ENCODE measurements around the gene VAV3. TPM values are rescaled to one million over a fixed set of nuclear protein-coding genes. Genes with fewer than 3 reads are reported as not detected.

Gene VAV3
- total RNA-seq, 1 donor from 2014 or later, result 4.5 TPM

DNA sequence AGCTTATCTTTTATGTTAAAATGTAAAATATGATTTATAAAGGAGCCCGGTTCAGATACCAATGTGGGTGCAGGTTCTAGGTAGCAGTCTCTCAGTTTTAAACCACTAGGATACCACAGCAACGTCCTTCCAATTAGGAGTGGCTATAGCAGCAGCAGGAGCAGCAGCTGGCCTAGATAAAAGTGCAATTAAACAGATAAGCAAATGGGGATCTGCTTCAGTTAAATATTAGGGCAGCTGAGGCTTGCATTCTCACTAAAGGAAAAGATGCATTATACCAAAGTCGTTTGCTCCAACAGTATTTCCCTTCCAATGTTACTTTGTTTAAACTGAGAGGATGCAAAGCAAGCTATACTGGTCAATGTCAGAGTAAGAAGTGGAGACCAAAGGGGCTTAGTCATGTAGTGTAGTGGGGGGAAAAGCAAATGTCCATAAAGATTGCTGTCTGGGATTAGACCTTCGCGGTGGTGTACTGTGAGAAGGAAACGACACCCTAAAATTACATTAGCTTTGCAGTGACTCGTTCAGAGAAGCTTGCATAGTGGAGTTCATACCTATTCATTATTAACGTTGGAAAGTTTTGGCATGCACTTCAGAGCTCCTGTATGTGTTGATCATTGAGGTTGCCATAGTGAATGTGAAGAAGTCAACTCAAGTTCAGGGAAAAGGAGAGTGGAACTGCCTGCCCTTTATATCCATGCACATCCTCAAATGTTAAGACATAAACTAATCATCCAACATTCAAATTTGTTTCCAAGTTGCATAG, 272.2 kb downstream of the VAV3 start:
- FAIRE-seq (no peak), DNase-seq (ENCODE audit: low spot score in 2 of 2) (no peak)

DNA sequence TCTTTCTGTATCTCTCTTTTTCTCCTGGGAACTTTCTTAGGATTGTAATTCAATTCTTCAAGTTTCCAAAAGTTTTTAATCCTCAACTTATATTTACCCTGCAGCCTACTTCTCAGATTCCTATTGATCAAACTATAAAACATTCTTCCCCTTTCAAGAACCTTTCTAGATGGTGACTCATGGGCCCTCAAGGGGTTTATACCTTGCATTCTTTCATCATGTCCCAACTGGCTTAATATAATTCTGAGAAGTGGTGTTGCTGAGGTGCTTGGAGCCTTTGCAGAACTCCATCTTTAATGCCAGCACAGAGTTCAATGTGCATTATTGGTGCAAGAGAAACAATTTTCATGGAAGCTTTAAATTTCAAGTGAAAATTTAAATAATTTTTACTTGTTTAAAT, 273.4 kb downstream of the VAV3 start:
- FAIRE-seq (no peak), DNase-seq (ENCODE audit: low spot score in 2 of 2) (no peak)

GRCh38 chr1:107690491-107690890, 274.5 kb downstream of the VAV3 start:
- DNase-seq (ENCODE audit: low spot score in 2 of 2) (no peak), FAIRE-seq (no peak)

- DNase-seq (ENCODE audit: low spot score in 2 of 2) (no peak), FAIRE-seq (no peak)
These were observed 275.2 kb downstream of the VAV3 start for GRCh38 chr1:107689733-107690132.

DNA sequence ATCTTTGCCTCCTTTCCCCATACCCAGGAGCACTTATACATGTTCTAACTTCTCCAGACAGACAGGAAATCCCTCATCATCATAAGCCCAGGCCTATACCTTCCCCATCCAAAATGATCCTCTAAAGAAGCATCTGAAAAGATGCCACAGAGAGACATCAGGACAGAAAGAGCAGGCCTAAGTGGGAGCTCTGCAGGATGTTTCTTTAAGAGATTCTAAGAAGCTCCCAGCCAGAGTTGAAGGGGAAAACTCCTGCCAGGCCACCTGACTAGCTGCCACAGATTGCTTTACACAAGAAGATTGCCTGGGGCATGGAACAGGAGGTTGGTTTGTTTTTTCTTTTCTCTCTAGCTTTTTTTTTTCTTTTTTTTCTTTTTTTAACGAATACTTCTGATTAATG, 275.8 kb downstream of the VAV3 start:
- FAIRE-seq (no peak), DNase-seq (ENCODE audit: low spot score in 2 of 2) (no peak)

DNA sequence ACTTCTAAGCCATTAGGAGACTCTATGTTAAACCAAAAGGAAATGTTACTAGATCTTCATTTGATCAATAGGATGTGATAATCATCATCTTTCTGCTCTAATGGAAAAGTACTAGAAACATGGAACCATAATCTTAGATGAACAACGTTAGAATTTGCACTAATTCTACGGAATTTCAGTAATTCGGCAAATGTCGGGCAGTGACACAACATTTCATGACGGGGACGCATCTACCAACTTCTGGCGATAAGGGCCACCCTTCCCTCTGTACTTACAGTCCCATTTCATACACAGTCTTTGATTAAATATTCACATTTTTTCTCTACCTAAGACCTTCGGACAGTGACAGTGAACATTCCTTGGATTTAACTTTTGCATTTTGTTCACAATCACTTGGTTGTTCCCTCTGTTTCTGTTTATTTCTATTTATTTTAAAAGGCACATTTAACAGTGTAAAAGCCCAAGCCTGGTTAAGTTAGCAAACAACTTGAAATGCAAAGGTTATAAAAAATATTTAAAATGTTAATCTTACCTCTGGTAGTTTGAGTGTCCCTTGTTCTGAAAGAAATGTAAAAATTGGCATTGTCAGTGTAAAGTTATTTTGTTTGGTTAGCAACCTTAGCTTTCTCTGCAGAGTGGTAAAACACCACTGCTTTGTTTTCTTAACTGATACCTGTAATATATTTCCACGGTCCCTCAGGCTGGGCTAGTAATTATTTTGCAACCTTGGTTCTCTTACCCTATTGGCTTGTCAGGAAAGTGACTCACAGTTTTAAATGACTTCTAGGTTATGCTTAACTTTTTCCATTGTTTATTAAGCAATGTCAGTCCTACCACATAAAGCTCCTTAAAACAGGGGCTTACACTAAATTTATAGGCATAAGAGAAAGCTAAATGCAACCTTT, 276.9 kb downstream of the VAV3 start:
- DNase-seq (ENCODE audit: low spot score in 2 of 2), result no peak
- FAIRE-seq, result no peak

DNA sequence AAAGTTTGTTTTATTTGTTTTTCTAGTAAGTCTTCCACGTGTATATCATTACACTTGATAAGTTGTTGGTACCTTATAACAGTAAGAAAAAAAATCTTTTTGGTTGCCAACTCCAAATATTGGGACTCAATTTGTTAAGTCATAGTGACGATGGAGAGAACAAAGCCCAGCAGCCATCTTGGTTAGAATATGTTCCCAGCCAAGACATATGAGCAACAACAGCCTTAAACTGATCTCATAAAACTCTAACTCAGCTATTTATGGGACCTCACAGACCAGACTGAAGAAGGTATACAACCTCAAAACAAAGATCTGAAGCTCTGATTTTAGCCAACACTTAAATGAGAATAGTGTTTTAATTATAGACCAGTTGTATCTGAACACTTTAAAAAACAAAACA, 281.3 kb downstream of the VAV3 start:
- FAIRE-seq (no peak), DNase-seq (ENCODE audit: low spot score in 2 of 2) (no peak)

- DNase-seq (ENCODE audit: low spot score in 2 of 2), result no peak
- FAIRE-seq, result no peak
These were observed 281.8 kb downstream of the VAV3 start for GRCh38 chr1:107683191-107683657.

DNA sequence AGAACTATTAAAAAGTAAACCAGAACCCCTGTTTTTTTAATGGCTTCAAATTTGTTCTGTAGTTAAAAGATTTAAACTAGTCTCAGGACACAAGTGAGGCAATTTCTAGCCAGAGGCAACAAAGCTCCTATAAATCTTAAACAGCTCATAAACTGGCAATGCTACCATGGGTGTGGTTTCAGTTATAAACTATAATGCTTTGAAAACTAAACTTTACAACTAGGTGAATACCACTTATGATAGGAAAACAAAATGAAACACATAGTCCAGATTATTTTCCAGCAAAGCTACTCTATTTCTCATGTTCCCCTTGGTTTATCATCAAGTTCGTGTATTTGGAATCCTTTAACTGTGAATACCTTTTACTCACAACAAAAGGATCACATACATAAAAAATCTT, 282.5 kb downstream of the VAV3 start:
- no peak for FAIRE-seq

GRCh38 chr1:107681001-107681479, 283.9 kb downstream of the VAV3 start:
- no peak for DNase-seq (ENCODE audit: low spot score in 2 of 2)
- FAIRE-seq, result no peak

More for the DNA sequence above, 282.5 kb downstream of the VAV3 start:
- DNase-seq (ENCODE audit: low spot score in 2 of 2), result no peak

GRCh38 chr1:107680579-107680985, 284.4 kb downstream of the VAV3 start:
- DNase-seq (ENCODE audit: low spot score in 2 of 2) (no peak), FAIRE-seq (no peak)

- no peak for DNase-seq (ENCODE audit: low spot score in 2 of 2)
- FAIRE-seq, result no peak
These were observed 285.5 kb downstream of the VAV3 start for GRCh38 chr1:107679411-107679953.

DNA sequence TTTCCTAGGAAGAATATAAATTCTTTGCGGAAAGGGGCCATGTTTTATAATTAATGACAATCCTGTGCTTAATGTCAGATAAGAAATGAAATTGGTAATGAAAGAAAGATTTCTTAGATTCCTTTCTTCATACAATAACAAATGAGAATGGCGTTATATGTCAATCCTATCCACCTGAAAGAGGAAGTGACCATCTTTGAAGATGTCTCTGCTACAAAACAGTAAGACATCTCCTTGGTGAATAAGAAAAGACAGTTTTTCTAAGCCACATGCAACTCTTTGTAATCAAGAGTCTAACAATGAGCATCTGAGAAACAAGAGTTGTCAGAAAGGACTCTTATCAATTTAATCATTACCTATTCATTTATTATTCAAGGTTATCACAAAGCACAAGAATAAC, 286.0 kb downstream of the VAV3 start:
- DNase-seq (ENCODE audit: low spot score in 2 of 2) (no peak), FAIRE-seq (no peak)

- no peak for DNase-seq (ENCODE audit: low spot score in 2 of 2)
- FAIRE-seq, result no peak
These were observed 287.3 kb downstream of the VAV3 start for GRCh38 chr1:107677697-107678096.

- DNase-seq (ENCODE audit: low spot score in 2 of 2) (no peak), FAIRE-seq (no peak)
These were observed 290.5 kb downstream of the VAV3 start for GRCh38 chr1:107674486-107674885.

GRCh38 chr1:107673006-107673405, 292.0 kb downstream of the VAV3 start:
- FAIRE-seq, result no peak
- DNase-seq (ENCODE audit: low spot score in 2 of 2), result no peak

GRCh38 chr1:107670397-107671040, 294.5 kb downstream of the VAV3 start:
- DNase-seq (ENCODE audit: low spot score in 2 of 2) (no peak), FAIRE-seq (no peak)

DNA sequence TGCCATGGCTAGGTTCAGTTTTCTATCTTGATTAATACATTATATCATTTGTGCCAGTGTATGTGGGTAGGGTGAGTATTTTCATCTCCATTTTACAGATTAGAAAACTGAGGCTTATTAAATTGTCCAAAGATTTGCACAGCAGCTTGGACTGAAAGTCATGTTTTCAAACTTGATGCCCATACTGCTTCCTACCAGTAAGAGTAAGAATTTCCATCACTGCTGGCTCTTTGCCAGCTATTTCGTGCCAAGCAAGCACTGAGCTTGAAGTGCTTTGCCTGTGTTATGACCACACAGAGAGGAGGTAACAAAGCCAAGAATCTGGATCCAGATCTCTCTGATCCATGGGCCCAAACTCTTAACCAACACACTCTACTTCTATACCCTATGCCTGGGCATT, 295.0 kb downstream of the VAV3 start:
- FAIRE-seq (no peak), DNase-seq (ENCODE audit: low spot score in 2 of 2) (no peak)

- no peak for DNase-seq (ENCODE audit: low spot score in 2 of 2)
- FAIRE-seq, result no peak
These were observed 296.2 kb downstream of the VAV3 start for GRCh38 chr1:107668762-107669161.

DNA sequence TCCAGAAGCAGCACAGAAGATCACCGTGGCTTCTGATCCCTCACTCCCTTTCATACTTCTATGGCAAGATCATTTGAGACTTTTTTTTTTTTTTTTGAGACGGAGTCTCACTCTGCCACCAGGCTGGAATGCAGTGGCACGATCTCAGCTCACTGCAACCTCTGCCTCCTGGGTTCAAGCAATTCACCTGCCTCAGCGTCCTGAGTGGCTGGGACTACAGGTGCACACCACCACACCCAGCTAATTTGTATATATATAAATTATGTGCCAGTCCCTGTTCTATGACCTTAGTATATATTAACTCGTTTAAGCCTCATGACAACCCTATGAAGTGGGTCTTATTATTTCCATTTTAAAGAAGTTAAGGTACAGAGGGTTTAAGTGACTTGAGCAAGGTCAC, 298.5 kb downstream of the VAV3 start:
- DNase-seq (ENCODE audit: low spot score in 2 of 2) (no peak), FAIRE-seq (no peak)

All from frontal cortex (tissue), 4 donors.